Caco-2 (cell line): ENCODE measurements around the gene C6orf163. TPM values are rescaled to one million over a fixed set of nuclear protein-coding genes. Genes with fewer than 3 reads are reported as not detected.

Experiments used
- BruUV-seq: library from RNA; stranded (reverse); fragments of 400-500 nt; replicated peaks from 2 replicates; lab custom pipeline; 2021; lab: Mats Ljungman, UMichigan
- CTCF ChIA-PET: fragments of 300-600 bp; sonication (Branson Sonifier 250); formaldehyde crosslinking; loops from one replicate; lab custom pipeline; 2022; ENCODE audit warnings: antibody characterized with exemption; lab: Charles Lee
- POLR2A ChIA-PET: fragments of 300-600 bp; sonication (Branson Sonifier 250); formaldehyde crosslinking; loops from one replicate; lab custom pipeline; 2022; ENCODE audit warnings: antibody characterized with exemption; lab: Charles Lee
- DNase-seq, 2 experiments: peaks; one replicate each; pipeline versions ENCODE4 v3.0.0 to v3.0.0-alpha.2; 2020 to 2022
- H3K27me3 ChIP-seq: replicated peaks from 2 replicates; pipeline ENCODE4 v1.6.0; 2011; ENCODE audit warnings: low read length; ENCODE audit not compliant: control insufficient read depth, insufficient read depth
- H3K36me3 ChIP-seq: 2 replicates; pipeline ENCODE4 v1.5.1; 2011; ENCODE audit warnings: low read length; ENCODE audit not compliant: control insufficient read depth, insufficient read depth
- H3K4me1 ChIP-seq: fragments of 250-450 bp; sonication (Bioruptor Pico); 2 replicates; pipeline ENCODE4 v1.5.1; 2020; ENCODE audit warnings: mild to moderate bottlenecking
- H3K4me3 ChIP-seq: 2 replicates; pipeline ENCODE4 v1.5.1; 2011; ENCODE audit warnings: low read depth, mild to moderate bottlenecking, control low read depth, low read length
- H3K9me3 ChIP-seq: fragments of 250-450 bp; sonication (Bioruptor Pico); 2 replicates; pipeline ENCODE4 v1.5.1; 2020; ENCODE audit warnings: mild to moderate bottlenecking, moderate library complexity
- H3K27ac Mint-ChIP-seq: one replicate; pipeline ENCODE4 v1.8.0; 2022; ENCODE audit warnings: mixed read lengths; ENCODE audit not compliant: unreplicated experiment
- H3K27me3 Mint-ChIP-seq: one replicate; pipeline ENCODE4 v1.8.0; 2022; ENCODE audit warnings: mixed read lengths; ENCODE audit not compliant: insufficient read depth, unreplicated experiment
- H3K36me3 Mint-ChIP-seq: one replicate; pipeline ENCODE4 v1.8.0; 2022; ENCODE audit warnings: mild to moderate bottlenecking, mixed read lengths; ENCODE audit not compliant: insufficient read depth, unreplicated experiment
- H3K4me1 Mint-ChIP-seq: one replicate; pipeline ENCODE4 v1.8.0; 2022; ENCODE audit warnings: low read depth, mixed read lengths; ENCODE audit not compliant: unreplicated experiment
- H3K4me3 Mint-ChIP-seq: one replicate; pipeline ENCODE4 v1.8.0; 2022; ENCODE audit warnings: mild to moderate bottlenecking, moderate library complexity, mixed read lengths; ENCODE audit not compliant: unreplicated experiment
- H3K9me3 Mint-ChIP-seq: one replicate; pipeline ENCODE4 v1.8.0; 2022; ENCODE audit warnings: mixed read lengths; ENCODE audit not compliant: unreplicated experiment
- CTCF ChIP-seq, 2 experiments: fragments of 200-600 bp in 1 of 2; IDR thresholded peaks; 1 replicate in 1 of 2; 2 replicates in 1 of 2; pipeline versions ENCODE4 v1.5.1 to v1.8.0; 2011 to 2022; ENCODE audit warnings: antibody characterized with exemption in 1 of 2, control low read depth in 1 of 2, inconsistent platforms in 1 of 2, low read depth in 1 of 2, low read length in 1 of 2, mild to moderate bottlenecking in 1 of 2, moderate library complexity in 1 of 2; ENCODE audit not compliant: insufficient read depth in 1 of 2, severe bottlenecking in 1 of 2, unreplicated experiment in 1 of 2
- intact Hi-C: fragments of 100-400 bp; cut with micrococcal nuclease; formaldehyde crosslinking; loops from one replicate; pipeline ENCODE4 v1.10.0; 2022; ENCODE audit not compliant: unreplicated experiment
- total RNA-seq: library from RNA; stranded (reverse); gene quantifications from 2 replicates; pipeline ENCODE4 v1.2.3, GENCODE V29; 2022

The C6orf163 gene
- total RNA-seq, 1 experiment from 2014 or later, result 2.3 TPM

GRCh38 chr6:87364602-87365252, 20.1 kb downstream of the C6orf163 start:
- no peaks in the 10 kb centered on the region for H3K36me3 ChIP-seq
- ChIA-PET CTCF (interaction anchor here (0.6 kb wide), 1 partner anchor 298 kb away, joined by 5 read pairs; no protein-coding TSS in a partner anchor), POLR2A (no interaction called here)
- Mint-ChIP-seq H3K27ac (no peak overlapping the region), H3K9me3 (peaks cover 2% of the 10 kb centered on the region), H3K4me3 (no peak overlapping the region), H3K36me3 (no peaks in the 10 kb centered on the region), H3K27me3 (no peaks in the 10 kb centered on the region), H3K4me1 (no peaks in the 10 kb centered on the region)
- no peak for DNase-seq
- H3K4me3 ChIP-seq, result no peak overlapping the region
- no peak for TF ChIP-seq CTCF (IDR thresholded peaks at IDR 0.05; ENCODE audit: insufficient read depth in 1 of 2, low read depth in 1 of 2, low read length in 1 of 2, severe bottlenecking in 1 of 2, unreplicated experiment in 1 of 2)
- no TSS peak for BruUV-seq
- intact Hi-C loops, result no loop called here
- peaks cover 8% of the 10 kb centered on the region; the same call in 1 of the 2 replicates for H3K9me3 ChIP-seq
- H3K27me3 ChIP-seq, result no peaks in the 10 kb centered on the region
- no peaks in the 10 kb centered on the region for H3K4me1 ChIP-seq

- no peaks in the 10 kb centered on the region for H3K36me3 ChIP-seq
- no peaks in the 10 kb centered on the region for H3K4me1 ChIP-seq
- H3K27me3 ChIP-seq, result no peaks in the 10 kb centered on the region
- Mint-ChIP-seq H3K27ac (no peak overlapping the region), H3K9me3 (peaks cover 9% of the 10 kb centered on the region), H3K4me3 (no peak overlapping the region), H3K27me3 (no peaks in the 10 kb centered on the region), H3K36me3 (no peaks in the 10 kb centered on the region), H3K4me1 (no peaks in the 10 kb centered on the region)
- ChIA-PET POLR2A (no interaction called here), CTCF (no interaction called here)
- intact Hi-C loops, result no loop called here
- peaks cover 8% of the 10 kb centered on the region; the same call in 1 of the 2 replicates for H3K9me3 ChIP-seq
- BruUV-seq, result no TSS peak
- no peak for TF ChIP-seq CTCF (IDR thresholded peaks at IDR 0.05; ENCODE audit: insufficient read depth in 1 of 2, low read depth in 1 of 2, low read length in 1 of 2, severe bottlenecking in 1 of 2, unreplicated experiment in 1 of 2)
- no peak overlapping the region for H3K4me3 ChIP-seq
- DNase-seq, result no peak
These were observed 21.6 kb downstream of the C6orf163 start for GRCh38 chr6:87366072-87366827.

- DNase-seq, result no peak
- Mint-ChIP-seq H3K36me3 (no peaks in the 10 kb centered on the region), H3K27me3 (no peaks in the 10 kb centered on the region), H3K4me1 (no peaks in the 10 kb centered on the region), H3K9me3 (peaks cover 9% of the 10 kb centered on the region), H3K4me3 (no peak overlapping the region), H3K27ac (no peak overlapping the region)
- Histone ChIP-seq H3K4me3 (no peak overlapping the region), H3K9me3 (peaks cover 8% of the 10 kb centered on the region; the same call in 1 of the 2 replicates), H3K36me3 (no peaks in the 10 kb centered on the region), H3K27me3 (no peaks in the 10 kb centered on the region), H3K4me1 (no peaks in the 10 kb centered on the region)
- no peak for TF ChIP-seq CTCF (IDR thresholded peaks at IDR 0.05; ENCODE audit: insufficient read depth in 1 of 2, low read depth in 1 of 2, low read length in 1 of 2, severe bottlenecking in 1 of 2, unreplicated experiment in 1 of 2)
- intact Hi-C loops, result no loop called here
- ChIA-PET CTCF (no interaction called here), POLR2A (no interaction called here)
- no TSS peak for BruUV-seq
These were observed 22.3 kb downstream of the C6orf163 start for GRCh38 chr6:87366899-87367298.
